Bronchial epithelial cell (primary cell): Measurements from ENCODE around the gene PRPH2. TPM values are rescaled to one million over a fixed set of nuclear protein-coding genes. Genes with fewer than 3 reads are reported as not detected.
"Not testable (repeated sequence)": the region's sequence is repeated elsewhere in the genome, so short reads cannot be mapped to it uniquely, and the experiment has no call there.

Experiments used
- DNase-seq: peaks from one replicate; pipeline ENCODE4 v3.0.0-alpha.2; 2010; ENCODE audit warnings: low read depth
- FAIRE-seq: peaks from 2 replicates; lab custom pipeline; 2011; peaks lifted over from hg19 to GRCh38; lab: Jason Lieb, UNC
- H3K27me3 ChIP-seq: 2 replicates; pipeline ENCODE4 v1.5.1; 2011; ENCODE audit warnings: low read length; ENCODE audit not compliant: control insufficient read depth, insufficient read depth
- H3K36me3 ChIP-seq: 2 replicates; pipeline ENCODE4 v1.5.1; 2011; ENCODE audit warnings: low read length; ENCODE audit not compliant: control insufficient read depth, insufficient read depth
- H3K4me3 ChIP-seq: 2 replicates; pipeline ENCODE4 v1.5.1; 2011; ENCODE audit warnings: mild to moderate bottlenecking, low read depth, low read length, control low read depth
- total RNA-seq: library from RNA; depleted of rRNA; stranded (reverse); fragments of >200 nt; gene quantifications from 2 replicates; pipeline ENCODE4 v1.2.1, GENCODE V29; 2014
- TF ChIP-seq, protein P1 (sequence below): IDR thresholded peaks from 2 replicates; pipeline ENCODE4 v1.5.1; 2011; ENCODE audit warnings: mild to moderate bottlenecking, moderate library complexity, low read length, control low read depth, inconsistent platforms; ENCODE audit not compliant: insufficient read depth, severe bottlenecking

Gene PRPH2
- total RNA-seq, 1 donor from 2014 or later = not detected

DNA sequence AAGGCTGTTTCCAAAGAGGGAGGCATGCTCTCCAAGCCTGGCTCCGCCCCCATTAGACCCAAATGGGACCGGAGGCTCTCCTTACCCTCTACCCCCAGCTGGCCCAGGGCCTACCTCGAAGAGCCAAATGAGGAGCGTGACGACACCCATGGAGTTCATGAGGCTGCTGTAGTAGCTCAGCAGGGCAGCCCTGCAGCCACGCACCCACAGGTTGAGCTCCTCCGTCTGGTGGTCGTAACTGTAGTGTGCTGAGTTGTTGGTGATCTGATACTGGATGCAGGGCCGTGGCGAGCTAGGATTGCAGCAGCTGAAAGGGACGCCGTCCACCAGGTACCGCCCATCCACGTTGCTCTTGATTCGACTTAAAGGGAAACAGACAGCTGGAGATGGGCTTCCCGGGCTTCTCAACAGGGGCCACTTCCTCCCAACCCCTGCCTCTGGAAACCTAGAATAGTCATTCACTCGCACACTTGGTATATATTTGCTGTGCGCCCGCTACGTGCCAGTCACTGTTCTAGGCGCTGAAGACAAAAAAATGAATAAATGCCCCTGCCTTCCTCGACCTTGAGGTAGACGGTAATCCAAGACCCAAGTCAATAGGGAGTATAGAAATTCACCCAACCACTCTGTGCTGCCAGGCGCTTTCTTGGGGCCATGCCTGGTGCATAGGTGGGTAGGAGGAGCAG lies 18.0 kb downstream of the PRPH2 start:
- Histone ChIP-seq H3K36me3 (no peaks in the 10 kb centered on the region), H3K4me3 (no peak overlapping the region), H3K27me3 (no peaks in the 10 kb centered on the region)
- TF ChIP-seq, protein P1, sequence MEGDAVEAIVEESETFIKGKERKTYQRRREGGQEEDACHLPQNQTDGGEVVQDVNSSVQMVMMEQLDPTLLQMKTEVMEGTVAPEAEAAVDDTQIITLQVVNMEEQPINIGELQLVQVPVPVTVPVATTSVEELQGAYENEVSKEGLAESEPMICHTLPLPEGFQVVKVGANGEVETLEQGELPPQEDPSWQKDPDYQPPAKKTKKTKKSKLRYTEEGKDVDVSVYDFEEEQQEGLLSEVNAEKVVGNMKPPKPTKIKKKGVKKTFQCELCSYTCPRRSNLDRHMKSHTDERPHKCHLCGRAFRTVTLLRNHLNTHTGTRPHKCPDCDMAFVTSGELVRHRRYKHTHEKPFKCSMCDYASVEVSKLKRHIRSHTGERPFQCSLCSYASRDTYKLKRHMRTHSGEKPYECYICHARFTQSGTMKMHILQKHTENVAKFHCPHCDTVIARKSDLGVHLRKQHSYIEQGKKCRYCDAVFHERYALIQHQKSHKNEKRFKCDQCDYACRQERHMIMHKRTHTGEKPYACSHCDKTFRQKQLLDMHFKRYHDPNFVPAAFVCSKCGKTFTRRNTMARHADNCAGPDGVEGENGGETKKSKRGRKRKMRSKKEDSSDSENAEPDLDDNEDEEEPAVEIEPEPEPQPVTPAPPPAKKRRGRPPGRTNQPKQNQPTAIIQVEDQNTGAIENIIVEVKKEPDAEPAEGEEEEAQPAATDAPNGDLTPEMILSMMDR = no peak
- FAIRE-seq (no peak), DNase-seq (no peak)

DNA sequence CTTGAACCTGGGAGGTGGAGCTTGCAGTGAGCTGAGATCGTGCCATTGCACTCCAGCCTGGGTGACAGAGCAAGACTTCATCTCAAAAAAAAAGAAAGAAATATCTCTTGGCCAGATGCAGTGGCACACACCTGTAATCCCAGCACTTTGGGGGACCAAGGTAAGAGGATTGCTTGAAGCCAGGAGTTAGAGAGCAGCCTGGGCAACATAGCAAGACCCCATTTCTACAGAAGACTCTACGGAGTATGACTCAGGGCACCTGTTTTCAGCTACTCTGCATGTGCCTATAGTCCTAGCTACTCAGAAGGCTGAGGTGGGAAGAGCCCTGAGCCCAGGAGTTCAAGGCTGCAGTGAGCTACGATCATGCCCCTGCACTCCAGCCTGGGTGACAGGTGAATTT lies 19.6 kb downstream of the PRPH2 start:
- H3K27me3 ChIP-seq, FAIRE-seq, DNase-seq, H3K4me3 ChIP-seq, H3K36me3 ChIP-seq: not testable (repeated sequence)

DNA sequence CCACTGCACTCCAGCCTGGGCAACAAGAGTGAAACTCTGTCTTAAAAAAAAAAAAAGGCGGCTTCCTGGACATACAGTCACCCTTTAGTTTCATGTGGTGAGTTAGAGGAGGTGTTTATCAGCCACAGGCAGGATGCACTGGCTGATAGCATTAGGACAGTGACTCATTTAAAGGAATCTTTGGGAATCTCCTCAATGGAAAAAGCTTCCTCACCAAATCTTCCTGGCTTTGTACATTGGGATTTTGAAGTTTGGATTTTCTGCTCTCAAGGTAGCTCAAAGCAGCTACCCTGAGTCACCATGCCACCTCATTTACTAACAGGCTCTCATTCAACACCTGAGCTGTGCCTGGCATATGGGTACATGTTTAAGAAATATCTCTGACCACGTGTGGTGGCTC lies 20.2 kb downstream of the PRPH2 start:
- no peaks in the 10 kb centered on the region for H3K36me3 ChIP-seq
- no peak for FAIRE-seq
- H3K27me3 ChIP-seq = no peaks in the 10 kb centered on the region
- TF ChIP-seq, protein P1 = no peak
- no peak overlapping the region for H3K4me3 ChIP-seq
- peak; percentile 80 for DNase-seq

DNA sequence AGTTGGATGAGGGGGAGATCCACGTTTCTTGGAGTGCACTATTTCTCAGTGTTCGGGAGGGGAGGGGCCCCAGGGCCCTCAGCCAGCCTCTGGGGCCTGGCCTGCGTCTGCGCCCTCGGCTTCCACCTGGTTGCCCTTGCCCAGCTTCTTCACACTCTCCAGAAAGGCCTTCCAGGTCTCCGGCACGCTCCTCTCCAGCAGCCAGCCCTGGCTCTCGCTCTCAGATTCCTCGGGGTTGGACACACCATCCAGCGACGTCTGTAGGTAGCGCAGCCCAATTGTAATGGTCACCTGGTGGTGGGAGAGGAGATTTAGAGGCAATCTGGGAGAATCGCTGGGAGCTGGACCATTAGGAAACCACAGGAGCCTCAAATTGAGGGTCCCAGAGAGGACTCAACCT lies 24.2 kb downstream of the PRPH2 start:
- no peak for DNase-seq
- TF ChIP-seq, protein P1 = no peak
- no peak for FAIRE-seq
- peaks cover 2% of the 10 kb centered on the region for H3K36me3 ChIP-seq
- H3K4me3 ChIP-seq = no peak overlapping the region
- no peaks in the 10 kb centered on the region for H3K27me3 ChIP-seq

DNA sequence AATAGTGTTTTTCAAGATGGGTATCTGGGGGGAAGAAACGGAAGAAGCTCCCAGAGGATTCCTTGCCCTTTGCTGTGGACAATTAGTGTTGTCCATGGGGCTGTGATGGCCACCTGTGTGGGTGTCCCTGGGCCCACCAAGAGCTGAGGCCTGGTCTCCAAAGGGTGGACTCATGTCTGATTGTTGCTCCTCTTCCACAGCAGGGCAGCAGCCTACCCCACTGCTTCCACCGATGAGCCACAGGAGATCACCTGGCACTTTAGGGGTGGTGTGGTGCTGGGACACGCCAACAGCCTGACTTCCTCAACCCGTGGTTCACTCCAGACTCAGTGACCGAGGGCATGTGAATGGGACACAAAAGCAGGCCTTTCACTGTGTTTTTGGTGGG lies 25.1 kb downstream of the PRPH2 start:
- DNase-seq (no peak), FAIRE-seq (no peak)
- H3K4me3 ChIP-seq = no peak overlapping the region
- H3K27me3 ChIP-seq = no peaks in the 10 kb centered on the region
- H3K36me3 ChIP-seq = peaks cover 2% of the 10 kb centered on the region
- TF ChIP-seq, protein P1 = no peak

DNA sequence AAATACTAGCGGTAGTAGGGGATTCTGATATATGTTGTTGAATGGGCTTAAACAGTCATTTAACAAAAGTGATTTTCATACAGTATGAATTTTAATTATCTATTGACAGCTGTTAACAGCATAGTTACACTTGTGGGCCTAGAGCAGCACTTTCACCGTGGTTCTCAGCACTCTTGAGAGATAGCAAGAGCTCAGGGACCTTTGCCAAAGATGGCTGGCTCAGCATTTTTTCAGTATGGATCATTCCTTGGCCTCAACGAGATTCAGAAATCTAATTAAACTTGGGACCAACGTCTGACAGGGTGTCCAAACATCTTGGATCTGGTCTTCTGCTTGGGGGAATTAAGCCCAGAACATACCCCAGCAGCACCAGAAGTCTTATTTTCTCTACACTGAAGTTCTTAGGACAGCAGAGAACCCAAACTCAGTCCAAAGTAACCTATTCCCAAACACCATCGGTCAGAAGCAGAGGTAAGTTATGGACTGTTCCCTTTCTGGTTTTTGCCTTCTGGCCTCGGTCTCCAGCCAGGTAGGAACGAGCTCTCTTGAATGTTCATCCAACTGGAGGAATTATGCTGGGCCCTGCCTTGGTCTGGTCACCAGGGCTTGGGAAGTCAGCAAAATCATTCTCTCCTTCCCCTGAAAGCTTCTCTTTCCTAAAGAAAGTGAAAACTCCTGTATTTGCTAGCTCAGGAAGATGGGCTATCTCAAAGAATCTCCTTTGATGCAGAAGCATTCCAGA lies 25.7 kb downstream of the PRPH2 start:
- peaks cover 2% of the 10 kb centered on the region for H3K36me3 ChIP-seq
- H3K4me3 ChIP-seq = no peak overlapping the region
- FAIRE-seq (no peak), DNase-seq (no peak)
- no peaks in the 10 kb centered on the region for H3K27me3 ChIP-seq
- TF ChIP-seq, protein P1 = no peak
